ENCODE measurements around the gene TNPO2.

The TNPO2 gene

DNA sequence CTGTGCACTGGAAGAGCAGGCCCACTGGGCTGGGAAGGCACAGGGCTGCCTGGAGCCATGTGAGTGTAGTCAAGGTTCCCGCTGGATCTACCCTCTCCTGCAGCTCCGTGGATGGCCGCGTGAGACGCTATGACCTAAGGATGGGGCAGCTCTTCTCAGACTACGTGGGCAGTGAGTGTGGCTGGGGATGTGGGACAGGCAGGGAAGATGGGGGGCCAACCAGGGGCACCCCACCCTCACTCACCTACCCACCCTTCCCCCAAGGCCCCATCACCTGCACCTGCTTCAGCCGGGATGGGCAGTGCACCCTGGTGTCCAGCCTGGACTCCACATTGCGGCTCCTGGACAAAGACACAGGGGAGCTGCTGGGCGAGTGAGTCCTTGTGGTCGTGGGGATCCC, 51.0 kb downstream of the TNPO2 start (continued):
- TF ChIP-seq, protein P1, sequence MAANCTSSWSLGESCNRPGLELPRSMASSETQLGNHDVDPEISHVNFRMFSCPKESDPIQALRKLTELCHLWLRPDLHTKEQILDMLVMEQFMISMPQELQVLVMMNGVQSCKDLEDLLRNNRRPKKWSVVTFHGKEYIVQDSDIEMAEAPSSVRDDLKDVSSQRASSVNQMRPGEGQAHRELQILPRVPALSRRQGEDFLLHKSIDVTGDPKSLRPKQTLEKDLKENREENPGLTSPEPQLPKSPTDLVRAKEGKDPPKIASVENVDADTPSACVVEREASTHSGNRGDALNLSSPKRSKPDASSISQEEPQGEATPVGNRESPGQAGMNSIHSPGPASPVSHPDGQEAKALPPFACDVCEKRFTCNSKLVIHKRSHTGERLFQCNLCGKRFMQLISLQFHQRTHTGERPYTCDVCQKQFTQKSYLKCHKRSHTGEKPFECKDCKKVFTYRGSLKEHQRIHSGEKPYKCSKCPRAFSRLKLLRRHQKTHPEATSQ (tag by site-specific recombination; IDR thresholded peaks at IDR 0.05): no peak
- TF ChIP-seq, protein P2, sequence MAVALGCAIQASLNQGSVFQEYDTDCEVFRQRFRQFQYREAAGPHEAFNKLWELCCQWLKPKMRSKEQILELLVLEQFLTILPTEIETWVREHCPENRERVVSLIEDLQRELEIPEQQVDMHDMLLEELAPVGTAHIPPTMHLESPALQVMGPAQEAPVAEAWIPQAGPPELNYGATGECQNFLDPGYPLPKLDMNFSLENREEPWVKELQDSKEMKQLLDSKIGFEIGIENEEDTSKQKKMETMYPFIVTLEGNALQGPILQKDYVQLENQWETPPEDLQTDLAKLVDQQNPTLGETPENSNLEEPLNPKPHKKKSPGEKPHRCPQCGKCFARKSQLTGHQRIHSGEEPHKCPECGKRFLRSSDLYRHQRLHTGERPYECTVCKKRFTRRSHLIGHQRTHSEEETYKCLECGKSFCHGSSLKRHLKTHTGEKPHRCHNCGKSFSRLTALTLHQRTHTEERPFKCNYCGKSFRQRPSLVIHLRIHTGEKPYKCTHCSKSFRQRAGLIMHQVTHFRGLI (tag by site-specific recombination; IDR thresholded peaks at IDR 0.05): no peak

DNA sequence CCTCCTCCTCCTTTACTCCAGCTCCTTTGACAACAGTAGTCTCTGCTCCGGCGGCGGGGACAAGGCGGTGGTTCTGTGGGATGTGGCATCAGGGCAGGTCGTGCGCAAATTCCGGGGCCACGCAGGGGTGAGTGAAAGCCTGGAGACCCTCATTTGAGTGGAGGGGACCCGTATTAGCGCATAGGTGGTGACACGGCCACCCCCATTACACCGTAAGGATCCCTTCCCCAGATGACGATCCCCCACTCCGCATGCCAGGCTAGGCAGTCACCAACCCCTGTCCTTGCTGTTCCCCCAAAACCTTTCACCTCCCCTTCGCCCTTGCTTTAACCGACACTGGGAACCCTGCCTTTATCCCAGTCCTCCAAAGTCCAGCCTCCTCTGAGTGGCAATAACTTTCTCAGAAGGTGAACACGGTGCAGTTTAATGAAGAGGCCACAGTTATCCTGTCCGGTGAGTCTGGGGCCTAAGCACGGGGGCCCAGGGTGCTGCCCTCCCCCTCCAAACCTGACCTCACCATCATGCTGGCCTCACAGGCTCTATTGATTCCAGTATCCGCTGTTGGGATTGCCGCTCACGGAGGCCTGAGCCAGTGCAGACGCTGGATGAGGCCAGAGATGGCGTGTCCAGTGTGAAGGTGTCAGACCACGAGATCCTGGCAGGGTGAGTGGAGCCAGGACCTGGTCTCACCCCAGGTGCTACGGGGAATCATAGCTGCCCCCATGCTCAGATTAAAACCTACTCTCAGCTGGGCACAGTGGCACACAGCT, 53.4 kb downstream of the TNPO2 start:
- H3K36me3 ChIP-seq (ENCODE audit: control insufficient read depth in 2 of 2, insufficient read depth in 1 of 2, low read length in 2 of 2): peaks cover 21 to 53% of the 10 kb centered on the region in 2 experiments; a peak in 2 of 3 replicates
- CTCF ChIA-PET: interaction anchor here (0.6 to 1.0 kb wide), 5 partner anchors 16 to 873 kb away, joined by 3 read pairs; no protein-coding TSS in a partner anchor
- POLR2A ChIA-PET: interaction anchor here (1.4 to 1.8 kb wide), 2 partner anchors 8 to 11 kb away, joined by 6 to 7 read pairs; partner anchors contain the start of gene DHPS

DNA sequence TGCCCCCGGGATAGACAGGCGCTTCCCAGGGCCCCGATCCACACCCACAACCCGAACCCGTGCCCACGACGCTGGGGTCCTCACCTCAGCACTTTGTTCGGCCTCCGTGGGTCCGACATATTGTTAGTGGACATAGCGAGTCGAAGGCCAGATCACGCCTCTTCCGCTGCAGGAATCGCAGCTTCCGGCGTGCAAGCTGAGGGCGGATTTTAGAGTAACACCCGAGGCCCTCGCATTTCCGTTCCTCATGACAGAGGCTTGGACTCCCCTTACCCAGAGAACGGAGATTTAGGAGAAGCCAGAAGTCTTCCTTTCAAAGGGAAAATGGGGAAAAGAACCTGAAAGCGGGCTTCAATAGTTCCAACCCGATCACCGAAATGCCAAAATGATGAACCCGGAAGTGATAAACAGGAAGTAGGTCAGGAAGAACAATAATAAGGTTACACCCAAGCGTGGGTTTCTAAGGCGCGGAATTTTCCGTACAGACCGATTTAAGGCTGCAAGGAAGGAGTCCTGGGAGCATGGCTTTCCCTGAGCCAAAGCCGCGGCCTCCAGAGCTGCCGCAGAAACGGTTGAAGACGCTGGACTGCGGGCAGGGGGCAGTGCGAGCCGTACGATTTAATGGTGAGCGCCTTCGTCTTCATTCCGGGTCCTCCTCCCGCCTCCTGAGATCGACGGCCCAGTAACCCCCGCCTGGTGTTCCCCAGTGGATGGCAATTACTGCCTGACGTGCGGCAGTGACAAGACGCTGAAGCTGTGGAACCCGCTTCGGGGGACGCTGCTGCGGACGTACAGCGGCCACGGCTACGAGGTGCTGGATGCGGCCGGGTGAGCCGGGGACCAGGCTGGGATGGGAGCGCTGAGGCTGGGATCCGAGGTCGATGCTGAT, 54.2 kb downstream of the TNPO2 start:
- Histone ChIP-seq H3K9me3 (ENCODE audit: control insufficient read depth, insufficient read depth, low read depth, low read length) (no peaks in the 10 kb centered on the region), H3K36me3 (ENCODE audit: control insufficient read depth in 2 of 2, insufficient read depth in 1 of 2, low read length in 2 of 2) (peaks cover 14 to 55% of the 10 kb centered on the region in 2 experiments; a peak in 2 of 3 replicates), H3K4me1 (ENCODE audit: control insufficient read depth, insufficient read depth, low read length) (no peaks in the 10 kb centered on the region), H3K27ac (ENCODE audit: extremely low read depth, low read depth, low read length) (peak overlapping the region; percentile 80), H3K4me3 (ENCODE audit: low read depth, low read length) (peak overlapping the region; percentile 85)
- ChIA-PET POLR2A (interaction anchor here (1.0 to 1.8 kb wide), 4 partner anchors 9 to 59 kb away, joined by 3 to 7 read pairs (median 6); partner anchors contain the start of genes DHPS, ZNF490 and ZNF791), CTCF (interaction anchor here (0.6 to 1.5 kb wide), 4 partner anchors 10 to 872 kb away, joined by 3 to 6 read pairs (median 3); no protein-coding TSS in a partner anchor)
- TF ChIP-seq ZNF558 (tag by site-specific recombination; IDR thresholded peaks at IDR 0.05) (peak; percentile 74; the same call in 1 of the 2 replicates), ZNF302 (tag by site-specific recombination; IDR thresholded peaks at IDR 0.05; ENCODE audit: low read depth) (no peak), TRIM28 (IDR thresholded peaks at IDR 0.05; ENCODE audit: borderline replicate concordance, low read length) (peak; percentile 84), ZNF211 (tag by site-specific recombination; IDR thresholded peaks at IDR 0.05; ENCODE audit: low read depth) (no peak), ZNF600 (tag by site-specific recombination; IDR thresholded peaks at IDR 0.05) (peak; percentile 22; the same call in 1 of the 2 replicates), SETDB1 (IDR thresholded peaks at IDR 0.05; ENCODE audit: insufficient read length, low read length) (no peak), ZEB2 (tag by site-specific recombination; IDR thresholded peaks at IDR 0.05) (peak; percentile 80)
- TF ChIP-seq, protein P3, sequence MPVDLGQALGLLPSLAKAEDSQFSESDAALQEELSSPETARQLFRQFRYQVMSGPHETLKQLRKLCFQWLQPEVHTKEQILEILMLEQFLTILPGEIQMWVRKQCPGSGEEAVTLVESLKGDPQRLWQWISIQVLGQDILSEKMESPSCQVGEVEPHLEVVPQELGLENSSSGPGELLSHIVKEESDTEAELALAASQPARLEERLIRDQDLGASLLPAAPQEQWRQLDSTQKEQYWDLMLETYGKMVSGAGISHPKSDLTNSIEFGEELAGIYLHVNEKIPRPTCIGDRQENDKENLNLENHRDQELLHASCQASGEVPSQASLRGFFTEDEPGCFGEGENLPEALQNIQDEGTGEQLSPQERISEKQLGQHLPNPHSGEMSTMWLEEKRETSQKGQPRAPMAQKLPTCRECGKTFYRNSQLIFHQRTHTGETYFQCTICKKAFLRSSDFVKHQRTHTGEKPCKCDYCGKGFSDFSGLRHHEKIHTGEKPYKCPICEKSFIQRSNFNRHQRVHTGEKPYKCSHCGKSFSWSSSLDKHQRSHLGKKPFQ (tag by site-specific recombination; IDR thresholded peaks at IDR 0.05): peak; percentile 47

More for the DNA sequence above, 53.4 kb downstream of the TNPO2 start:
- H3K9me3 ChIP-seq (ENCODE audit: control insufficient read depth, insufficient read depth, low read depth, low read length): no peaks in the 10 kb centered on the region
- H3K27ac ChIP-seq (ENCODE audit: extremely low read depth, low read depth, low read length): peak overlapping the region; percentile 80
- peak; percentile 6; the same call in 1 of the 2 replicates for TF ChIP-seq ZBTB17 (tag by site-specific recombination; IDR thresholded peaks at IDR 0.05)
- no peak for TF ChIP-seq ZNF169 (tag by site-specific recombination; IDR thresholded peaks at IDR 0.05)
- no peak for TF ChIP-seq EGR2 (tag by site-specific recombination; IDR thresholded peaks at IDR 0.05; ENCODE audit: low read depth)
- no peak for TF ChIP-seq ZNF239 (tag by site-specific recombination; IDR thresholded peaks at IDR 0.05)
- peak; percentile 53 for TF ChIP-seq ZNF341 (tag by site-specific recombination; IDR thresholded peaks at IDR 0.05; ENCODE audit: low read depth)
- no peak for TF ChIP-seq ZNF571 (tag by site-specific recombination; IDR thresholded peaks at IDR 0.05)
- no peak for TF ChIP-seq ZIC2 (tag by site-specific recombination; IDR thresholded peaks at IDR 0.05)
- TF ChIP-seq, protein P4, sequence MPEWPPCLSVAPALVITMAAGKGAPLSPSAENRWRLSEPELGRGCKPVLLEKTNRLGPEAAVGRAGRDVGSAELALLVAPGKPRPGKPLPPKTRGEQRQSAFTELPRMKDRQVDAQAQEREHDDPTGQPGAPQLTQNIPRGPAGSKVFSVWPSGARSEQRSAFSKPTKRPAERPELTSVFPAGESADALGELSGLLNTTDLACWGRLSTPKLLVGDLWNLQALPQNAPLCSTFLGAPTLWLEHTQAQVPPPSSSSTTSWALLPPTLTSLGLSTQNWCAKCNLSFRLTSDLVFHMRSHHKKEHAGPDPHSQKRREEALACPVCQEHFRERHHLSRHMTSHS (tag by site-specific recombination; IDR thresholded peaks at IDR 0.05): no peak
- TF ChIP-seq, protein P5, sequence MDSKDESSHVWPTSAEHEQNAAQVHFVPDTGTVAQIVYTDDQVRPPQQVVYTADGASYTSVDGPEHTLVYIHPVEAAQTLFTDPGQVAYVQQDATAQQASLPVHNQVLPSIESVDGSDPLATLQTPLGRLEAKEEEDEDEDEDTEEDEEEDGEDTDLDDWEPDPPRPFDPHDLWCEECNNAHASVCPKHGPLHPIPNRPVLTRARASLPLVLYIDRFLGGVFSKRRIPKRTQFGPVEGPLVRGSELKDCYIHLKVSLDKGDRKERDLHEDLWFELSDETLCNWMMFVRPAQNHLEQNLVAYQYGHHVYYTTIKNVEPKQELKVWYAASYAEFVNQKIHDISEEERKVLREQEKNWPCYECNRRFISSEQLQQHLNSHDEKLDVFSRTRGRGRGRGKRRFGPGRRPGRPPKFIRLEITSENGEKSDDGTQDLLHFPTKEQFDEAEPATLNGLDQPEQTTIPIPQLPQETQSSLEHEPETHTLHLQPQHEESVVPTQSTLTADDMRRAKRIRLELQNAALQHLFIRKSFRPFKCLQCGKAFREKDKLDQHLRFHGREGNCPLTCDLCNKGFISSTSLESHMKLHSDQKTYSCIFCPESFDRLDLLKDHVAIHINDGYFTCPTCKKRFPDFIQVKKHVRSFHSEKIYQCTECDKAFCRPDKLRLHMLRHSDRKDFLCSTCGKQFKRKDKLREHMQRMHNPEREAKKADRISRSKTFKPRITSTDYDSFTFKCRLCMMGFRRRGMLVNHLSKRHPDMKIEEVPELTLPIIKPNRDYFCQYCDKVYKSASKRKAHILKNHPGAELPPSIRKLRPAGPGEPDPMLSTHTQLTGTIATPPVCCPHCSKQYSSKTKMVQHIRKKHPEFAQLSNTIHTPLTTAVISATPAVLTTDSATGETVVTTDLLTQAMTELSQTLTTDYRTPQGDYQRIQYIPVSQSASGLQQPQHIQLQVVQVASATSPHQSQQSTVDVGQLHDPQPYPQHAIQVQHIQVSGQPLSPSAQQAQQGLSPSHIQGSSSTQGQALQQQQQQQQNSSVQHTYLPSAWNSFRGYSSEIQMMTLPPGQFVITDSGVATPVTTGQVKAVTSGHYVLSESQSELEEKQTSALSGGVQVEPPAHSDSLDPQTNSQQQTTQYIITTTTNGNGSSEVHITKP (tag by site-specific recombination; IDR thresholded peaks at IDR 0.05): peak; percentile 89
- H3K4me1 ChIP-seq (ENCODE audit: control insufficient read depth, insufficient read depth, low read length): no peaks in the 10 kb centered on the region
- peak overlapping the region; percentile 85 for H3K4me3 ChIP-seq (ENCODE audit: low read depth, low read length)
